Osteocyte (in vitro differentiated cells): ENCODE results near the gene GRK1. TPM values are rescaled to one million over a fixed set of nuclear protein-coding genes. Genes with fewer than 3 reads are reported as not detected.

ENCODE experiments used
- DNase-seq: peaks from one replicate; pipeline ENCODE4 v3.0.0; 2021; ENCODE audit warnings: mixed read lengths; ENCODE audit not compliant: unreplicated experiment; ENCODE audit errors: extremely low spot score
- H3K27ac Mint-ChIP-seq: one replicate; pipeline ENCODE4 v1.8.0; 2021; ENCODE audit warnings: mild to moderate bottlenecking, mixed read lengths; ENCODE audit not compliant: unreplicated experiment
- H3K27me3 Mint-ChIP-seq: one replicate; pipeline ENCODE4 v1.8.0; 2021; ENCODE audit warnings: mixed read lengths; ENCODE audit not compliant: unreplicated experiment
- H3K36me3 Mint-ChIP-seq: one replicate; pipeline ENCODE4 v1.8.0; 2021; ENCODE audit warnings: mixed read lengths; ENCODE audit not compliant: unreplicated experiment
- H3K4me1 Mint-ChIP-seq: one replicate; pipeline ENCODE4 v1.8.0; 2021; ENCODE audit warnings: mixed read lengths; ENCODE audit not compliant: unreplicated experiment
- H3K4me3 Mint-ChIP-seq: one replicate; pipeline ENCODE4 v1.8.0; 2021; ENCODE audit warnings: mild to moderate bottlenecking, moderate library complexity, mixed read lengths; ENCODE audit not compliant: unreplicated experiment
- H3K9me3 Mint-ChIP-seq: one replicate; pipeline ENCODE4 v1.8.0; 2021; ENCODE audit warnings: mixed read lengths; ENCODE audit not compliant: unreplicated experiment
- total RNA-seq: library from RNA; stranded (reverse); gene quantifications from 2 replicates; pipeline ENCODE4 v1.2.1, GENCODE V29; 2021
- TF ChIP-seq, protein P1 (sequence below): fragments of 200-600 bp; sonication (generic); IDR thresholded peaks from 2 replicates; pipeline ENCODE4 v1.5.0; 2021; ENCODE audit warnings: antibody characterized with exemption, mild to moderate bottlenecking, moderate library complexity

GRK1 gene
- total RNA-seq, 1 donor from 2014 or later = not detected

- H3K27me3 Mint-ChIP-seq = peaks cover 28% of the 10 kb centered on the region
- no peak overlapping the region for H3K4me3 Mint-ChIP-seq
- TF ChIP-seq, protein P1, sequence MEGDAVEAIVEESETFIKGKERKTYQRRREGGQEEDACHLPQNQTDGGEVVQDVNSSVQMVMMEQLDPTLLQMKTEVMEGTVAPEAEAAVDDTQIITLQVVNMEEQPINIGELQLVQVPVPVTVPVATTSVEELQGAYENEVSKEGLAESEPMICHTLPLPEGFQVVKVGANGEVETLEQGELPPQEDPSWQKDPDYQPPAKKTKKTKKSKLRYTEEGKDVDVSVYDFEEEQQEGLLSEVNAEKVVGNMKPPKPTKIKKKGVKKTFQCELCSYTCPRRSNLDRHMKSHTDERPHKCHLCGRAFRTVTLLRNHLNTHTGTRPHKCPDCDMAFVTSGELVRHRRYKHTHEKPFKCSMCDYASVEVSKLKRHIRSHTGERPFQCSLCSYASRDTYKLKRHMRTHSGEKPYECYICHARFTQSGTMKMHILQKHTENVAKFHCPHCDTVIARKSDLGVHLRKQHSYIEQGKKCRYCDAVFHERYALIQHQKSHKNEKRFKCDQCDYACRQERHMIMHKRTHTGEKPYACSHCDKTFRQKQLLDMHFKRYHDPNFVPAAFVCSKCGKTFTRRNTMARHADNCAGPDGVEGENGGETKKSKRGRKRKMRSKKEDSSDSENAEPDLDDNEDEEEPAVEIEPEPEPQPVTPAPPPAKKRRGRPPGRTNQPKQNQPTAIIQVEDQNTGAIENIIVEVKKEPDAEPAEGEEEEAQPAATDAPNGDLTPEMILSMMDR = no peak
- no peaks in the 10 kb centered on the region for H3K36me3 Mint-ChIP-seq
- H3K27ac Mint-ChIP-seq = no peak overlapping the region
- H3K4me1 Mint-ChIP-seq = peaks cover 14% of the 10 kb centered on the region
- DNase-seq = no peak
- H3K9me3 Mint-ChIP-seq = no peaks in the 10 kb centered on the region
Measured at GRCh38 chr13:113763961-113764792, 97.2 kb downstream of the GRK1 start.

- Mint-ChIP-seq H3K27ac (no peak overlapping the region), H3K36me3 (no peaks in the 10 kb centered on the region), H3K4me3 (no peak overlapping the region), H3K9me3 (no peaks in the 10 kb centered on the region), H3K27me3 (peaks cover 28% of the 10 kb centered on the region), H3K4me1 (peaks cover 7% of the 10 kb centered on the region)
- TF ChIP-seq, protein P1 = no peak
- DNase-seq = no peak
Measured at GRCh38 chr13:113764793-113765563, 98.0 kb downstream of the GRK1 start.

- TF ChIP-seq, protein P1 = no peak
- peaks cover 7% of the 10 kb centered on the region for H3K4me1 Mint-ChIP-seq
- no peak for DNase-seq
- no peaks in the 10 kb centered on the region for H3K9me3 Mint-ChIP-seq
- H3K4me3 Mint-ChIP-seq = no peak overlapping the region
- no peak overlapping the region for H3K27ac Mint-ChIP-seq
- peaks cover 26% of the 10 kb centered on the region for H3K27me3 Mint-ChIP-seq
- H3K36me3 Mint-ChIP-seq = no peaks in the 10 kb centered on the region
Measured at GRCh38 chr13:113765564-113765910, 98.5 kb downstream of the GRK1 start.

DNA sequence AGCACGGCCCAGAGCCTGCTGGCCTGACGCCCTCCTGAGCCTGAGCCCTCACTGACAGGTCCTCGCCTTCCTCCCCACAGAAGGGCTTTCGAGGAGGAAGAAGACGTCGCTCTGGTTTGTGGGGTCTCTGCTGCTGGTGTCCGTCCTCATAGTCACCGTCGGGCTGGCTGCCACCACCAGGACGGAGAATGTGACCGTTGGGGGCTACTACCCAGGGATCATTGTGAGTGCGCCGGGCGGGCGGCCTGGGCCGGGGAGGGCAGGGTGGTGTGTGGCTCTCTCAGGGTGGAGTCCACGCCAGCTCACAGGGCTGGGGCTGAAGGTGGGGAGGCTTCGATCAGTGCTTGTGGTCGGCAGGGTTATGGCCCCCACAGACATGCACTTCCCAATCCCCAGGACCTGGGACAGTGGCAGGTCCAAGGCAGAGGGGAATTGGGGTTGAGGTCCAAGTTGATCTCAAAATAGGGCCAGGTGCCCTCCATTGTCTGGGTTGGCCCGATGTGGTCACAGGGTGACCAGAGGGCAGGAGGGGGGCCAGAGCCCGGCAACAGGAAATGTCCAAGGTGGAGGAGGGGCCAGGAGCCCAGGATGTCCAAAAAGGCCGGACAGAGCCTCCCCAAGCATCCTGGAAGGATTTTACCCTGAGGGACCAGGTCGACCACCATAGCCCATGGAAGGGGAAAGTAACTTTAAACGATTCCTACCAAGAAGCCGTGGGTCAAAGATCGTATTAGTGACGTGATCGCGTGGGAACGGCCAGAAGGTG, 99.2 kb downstream of the GRK1 start:
- H3K36me3 Mint-ChIP-seq = no peaks in the 10 kb centered on the region
- no peak overlapping the region for H3K27ac Mint-ChIP-seq
- TF ChIP-seq, protein P1 = no peak
- no peak for DNase-seq
- no peak overlapping the region for H3K4me3 Mint-ChIP-seq
- no peaks in the 10 kb centered on the region for H3K9me3 Mint-ChIP-seq
- H3K4me1 Mint-ChIP-seq = peaks cover 7% of the 10 kb centered on the region
- H3K27me3 Mint-ChIP-seq = peaks cover 21% of the 10 kb centered on the region
